Osteoblast (primary cell): ENCODE data around the gene MRPS27. TPM values are rescaled to one million over a fixed set of nuclear protein-coding genes. Genes with fewer than 3 reads are reported as not detected.

ENCODE experiments used
- DNase-seq: peaks from one replicate; pipeline ENCODE4 v3.0.0; 2011; ENCODE audit warnings: low spot score, mixed read lengths; ENCODE audit not compliant: insufficient read length; ENCODE audit errors: missing footprints
- H2AFZ ChIP-seq: 2 replicates; pipeline ENCODE4 v1.6.0; 2011; ENCODE audit warnings: mild to moderate bottlenecking, low read length
- H3K27ac ChIP-seq: 2 replicates; pipeline ENCODE4 v1.5.1; 2011; ENCODE audit warnings: mild to moderate bottlenecking, low read depth, low read length, moderate library complexity
- H3K27me3 ChIP-seq: 2 replicates; pipeline ENCODE4 v1.6.0; 2012; ENCODE audit warnings: mild to moderate bottlenecking, control low read depth, inconsistent platforms, low read length, moderate library complexity; ENCODE audit not compliant: insufficient read depth
- H3K36me3 ChIP-seq: 2 replicates; pipeline ENCODE4 v1.5.1; 2011; ENCODE audit warnings: mild to moderate bottlenecking, low read length, control low read depth, moderate library complexity; ENCODE audit not compliant: insufficient read depth
- H3K4me1 ChIP-seq: 2 replicates; pipeline ENCODE4 v1.5.1; 2011; ENCODE audit warnings: mild to moderate bottlenecking, low read length, control low read depth, moderate library complexity; ENCODE audit not compliant: insufficient read depth
- H3K4me2 ChIP-seq: 2 replicates; pipeline ENCODE4 v1.6.0; 2011; ENCODE audit warnings: mild to moderate bottlenecking, low read length; ENCODE audit not compliant: insufficient read depth
- H3K4me3 ChIP-seq: fragments of 200-600 bp; sonication (generic); 3 replicates; pipeline ENCODE4 v1.5.1; 2012; ENCODE audit warnings: mild to moderate bottlenecking, low read length, inconsistent platforms; ENCODE audit not compliant: insufficient read depth
- H3K79me2 ChIP-seq: 2 replicates; pipeline ENCODE4 v1.6.0; 2012; ENCODE audit warnings: mild to moderate bottlenecking, low read length, control low read depth, inconsistent platforms; ENCODE audit not compliant: insufficient read depth
- H3K9me3 ChIP-seq: 2 replicates; pipeline ENCODE4 v1.5.1; 2011; ENCODE audit warnings: low read depth, low read length, control low read depth
- H4K20me1 ChIP-seq: 2 replicates; pipeline ENCODE4 v1.6.0; 2012; ENCODE audit warnings: mild to moderate bottlenecking, low read length, control low read depth; ENCODE audit not compliant: insufficient read depth
- total RNA-seq: library from RNA; depleted of rRNA; stranded (reverse); fragments of >200 nt; gene quantifications from 2 replicates; pipeline ENCODE4 v1.2.3, GENCODE V29; 2012
- TF ChIP-seq, protein P1 (sequence below): IDR thresholded peaks from 2 replicates; pipeline ENCODE4 v1.5.1; 2011; ENCODE audit warnings: mild to moderate bottlenecking, low read depth, low read length, moderate library complexity; ENCODE audit errors: extremely low read depth

Gene MRPS27
- total RNA-seq, 1 donor = 106 TPM

- TF ChIP-seq, protein P1, sequence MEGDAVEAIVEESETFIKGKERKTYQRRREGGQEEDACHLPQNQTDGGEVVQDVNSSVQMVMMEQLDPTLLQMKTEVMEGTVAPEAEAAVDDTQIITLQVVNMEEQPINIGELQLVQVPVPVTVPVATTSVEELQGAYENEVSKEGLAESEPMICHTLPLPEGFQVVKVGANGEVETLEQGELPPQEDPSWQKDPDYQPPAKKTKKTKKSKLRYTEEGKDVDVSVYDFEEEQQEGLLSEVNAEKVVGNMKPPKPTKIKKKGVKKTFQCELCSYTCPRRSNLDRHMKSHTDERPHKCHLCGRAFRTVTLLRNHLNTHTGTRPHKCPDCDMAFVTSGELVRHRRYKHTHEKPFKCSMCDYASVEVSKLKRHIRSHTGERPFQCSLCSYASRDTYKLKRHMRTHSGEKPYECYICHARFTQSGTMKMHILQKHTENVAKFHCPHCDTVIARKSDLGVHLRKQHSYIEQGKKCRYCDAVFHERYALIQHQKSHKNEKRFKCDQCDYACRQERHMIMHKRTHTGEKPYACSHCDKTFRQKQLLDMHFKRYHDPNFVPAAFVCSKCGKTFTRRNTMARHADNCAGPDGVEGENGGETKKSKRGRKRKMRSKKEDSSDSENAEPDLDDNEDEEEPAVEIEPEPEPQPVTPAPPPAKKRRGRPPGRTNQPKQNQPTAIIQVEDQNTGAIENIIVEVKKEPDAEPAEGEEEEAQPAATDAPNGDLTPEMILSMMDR = no peak
- Histone ChIP-seq H3K4me1 (no peaks in the 10 kb centered on the region), H3K4me3 (no peak overlapping the region), H3K27me3 (no peaks in the 10 kb centered on the region), H3K36me3 (peaks cover 21% of the 10 kb centered on the region), H3K9me3 (no peaks in the 10 kb centered on the region), H3K27ac (no peak overlapping the region), H4K20me1 (no peaks in the 10 kb centered on the region), H3K79me2 (no peaks in the 10 kb centered on the region), H3K4me2 (no peak overlapping the region), H2AFZ (no peak overlapping the region)
- DNase-seq = no peak
Measured at GRCh38 chr5:72291601-72292000, 28.4 kb downstream of the MRPS27 start.

DNA sequence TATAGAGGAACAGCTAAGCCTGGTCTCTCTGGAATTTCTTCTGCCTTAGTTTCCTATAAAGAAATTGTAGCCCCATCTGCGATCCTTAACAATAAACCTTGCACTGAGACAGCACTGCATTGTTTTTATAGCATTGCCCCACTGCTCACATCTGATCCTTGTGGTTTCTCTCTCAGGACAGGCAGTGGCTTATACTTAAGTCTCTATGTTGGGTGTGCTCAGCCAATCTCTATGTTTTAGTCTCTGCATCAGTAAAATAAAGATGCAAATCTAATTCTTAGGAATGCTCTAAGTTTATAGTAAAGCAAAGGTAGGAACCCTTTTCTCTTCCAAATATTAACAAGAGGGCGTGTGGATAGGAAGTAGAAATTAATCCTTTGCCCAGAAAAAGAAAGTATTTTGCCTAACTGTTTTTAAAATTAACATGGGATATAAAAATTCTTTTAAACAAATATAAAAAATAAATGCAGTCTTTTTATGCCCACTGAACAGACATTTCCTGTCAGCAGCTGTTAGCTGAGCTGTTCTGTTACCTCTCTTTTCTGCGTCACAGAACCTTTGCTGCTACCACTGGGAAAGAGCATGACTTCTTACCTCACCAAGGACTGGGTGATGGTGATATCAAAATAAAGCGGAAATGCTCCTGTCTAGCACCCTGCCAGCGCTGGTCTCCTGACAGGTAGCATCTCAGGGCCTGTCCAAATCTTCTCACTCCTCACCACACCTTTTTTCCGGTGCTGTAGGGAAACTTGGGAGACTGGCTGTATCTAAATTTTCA, 29.5 kb downstream of the MRPS27 start:
- TF ChIP-seq, protein P1 = no peak
- H3K27ac ChIP-seq = no peak overlapping the region
- H3K4me1 ChIP-seq = no peaks in the 10 kb centered on the region
- no peaks in the 10 kb centered on the region for H4K20me1 ChIP-seq
- no peaks in the 10 kb centered on the region for H3K27me3 ChIP-seq
- H2AFZ ChIP-seq = no peak overlapping the region
- H3K79me2 ChIP-seq = no peaks in the 10 kb centered on the region
- no peak overlapping the region for H3K4me2 ChIP-seq
- H3K9me3 ChIP-seq = no peaks in the 10 kb centered on the region
- peak; percentile 46 for DNase-seq
- H3K36me3 ChIP-seq = peaks cover 20% of the 10 kb centered on the region
- no peak overlapping the region for H3K4me3 ChIP-seq

- no peak overlapping the region for H2AFZ ChIP-seq
- no peak overlapping the region for H3K27ac ChIP-seq
- H3K79me2 ChIP-seq = no peaks in the 10 kb centered on the region
- no peaks in the 10 kb centered on the region for H3K27me3 ChIP-seq
- no peaks in the 10 kb centered on the region for H3K9me3 ChIP-seq
- H3K4me3 ChIP-seq = no peak overlapping the region
- no peak for DNase-seq
- no peaks in the 10 kb centered on the region for H3K4me1 ChIP-seq
- no peak overlapping the region for H3K4me2 ChIP-seq
- H3K36me3 ChIP-seq = peaks cover 16% of the 10 kb centered on the region
- no peaks in the 10 kb centered on the region for H4K20me1 ChIP-seq
- TF ChIP-seq, protein P1 = no peak
Measured at GRCh38 chr5:72288924-72289323, 31.1 kb downstream of the MRPS27 start.

DNA sequence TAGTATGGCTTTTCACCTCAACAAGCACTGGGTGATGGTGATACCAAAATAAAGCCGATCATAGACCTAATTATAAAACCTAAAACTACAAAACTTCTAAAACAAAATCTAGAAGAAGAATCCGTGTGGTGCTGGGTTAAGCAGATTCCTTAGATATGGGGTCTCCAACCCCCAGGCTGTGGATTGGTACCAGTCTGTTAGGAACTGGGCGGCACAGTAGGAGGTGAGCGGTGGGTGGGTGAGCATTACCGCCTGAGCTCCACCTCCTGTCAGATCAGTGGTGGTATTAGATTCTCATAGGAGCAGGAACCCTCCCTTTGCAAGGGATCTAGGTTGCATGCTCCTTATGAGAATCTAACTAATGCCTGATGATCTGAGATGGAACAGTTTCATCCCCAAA, 33.2 kb downstream of the MRPS27 start:
- Histone ChIP-seq H2AFZ (no peak overlapping the region), H3K4me2 (no peak overlapping the region), H3K79me2 (no peaks in the 10 kb centered on the region), H3K27me3 (no peaks in the 10 kb centered on the region), H3K27ac (no peak overlapping the region), H4K20me1 (no peaks in the 10 kb centered on the region), H3K36me3 (peaks cover 9% of the 10 kb centered on the region), H3K4me1 (peaks cover 19% of the 10 kb centered on the region), H3K4me3 (no peak overlapping the region), H3K9me3 (no peaks in the 10 kb centered on the region)
- DNase-seq = no peak
- TF ChIP-seq, protein P1 = no peak
